Occipital lobe (tissue), 2 donors: ENCODE measurements around the gene RNF186. TPM values are rescaled to one million over a fixed set of nuclear protein-coding genes. Genes with fewer than 3 reads are reported as not detected.
"Not testable (repeated sequence)": the region's sequence is repeated elsewhere in the genome, so short reads cannot be mapped to it uniquely, and the experiment has no call there.

Source experiments
- DNase-seq: peaks from one replicate; lab custom pipeline; 2025; lab: John Stamatoyannopoulos, UW
- total RNA-seq: library from RNA; depleted of rRNA; stranded (reverse); fragments of >200 nt; gene quantifications from one replicate; pipeline ENCODE4 v1.2.3, GENCODE V29; 2014

Gene RNF186
- total RNA-seq, result not detected

- DNase-seq, result no peak
Measured at GRCh38 chr1:19814681-19815503, at the start of gene RNF186. Gene RNF186 (minus strand): TSS chr1:19815283. CDS start chr1:19815101, 182 bp downstream.

- no peak for DNase-seq
Measured at GRCh38 chr1:19864570-19865160, 49.6 kb upstream of the RNF186 start.

GRCh38 chr1:19862944-19863343 is 47.9 kb upstream of the RNF186 start:
- DNase-seq, result no peak

DNA sequence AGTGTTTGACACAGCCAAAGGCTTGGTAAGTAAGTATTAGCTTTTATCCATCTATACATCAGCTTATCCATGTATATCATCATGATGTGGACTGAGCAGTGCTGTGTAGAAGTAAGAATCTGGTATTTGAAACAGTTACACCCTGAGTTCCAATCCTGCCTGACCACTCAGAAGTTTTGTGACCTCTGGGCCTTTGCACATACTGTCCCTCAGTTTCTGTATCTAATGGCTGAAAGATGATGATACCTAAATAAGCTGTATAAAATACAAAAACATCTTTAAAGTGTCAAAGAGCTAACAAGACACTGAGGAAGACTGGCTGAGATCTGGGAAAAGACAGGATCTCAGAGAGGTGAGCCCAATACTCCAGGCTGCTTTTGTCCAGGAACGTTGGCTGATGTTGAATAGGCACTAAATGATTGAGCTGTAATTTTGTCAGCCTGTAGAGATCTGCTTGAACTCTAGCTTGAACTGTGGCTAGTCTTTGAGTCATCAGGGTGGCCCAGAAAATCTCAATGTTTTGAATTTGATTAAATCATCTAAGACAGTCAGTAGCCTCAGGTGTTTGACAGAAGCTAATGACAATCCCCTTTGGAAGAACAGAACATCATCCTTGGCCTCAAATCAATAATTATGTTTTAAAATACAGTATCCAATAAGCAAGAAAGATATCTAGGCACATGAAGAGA is 46.9 kb upstream of the RNF186 start:
- DNase-seq, result no peak

DNA sequence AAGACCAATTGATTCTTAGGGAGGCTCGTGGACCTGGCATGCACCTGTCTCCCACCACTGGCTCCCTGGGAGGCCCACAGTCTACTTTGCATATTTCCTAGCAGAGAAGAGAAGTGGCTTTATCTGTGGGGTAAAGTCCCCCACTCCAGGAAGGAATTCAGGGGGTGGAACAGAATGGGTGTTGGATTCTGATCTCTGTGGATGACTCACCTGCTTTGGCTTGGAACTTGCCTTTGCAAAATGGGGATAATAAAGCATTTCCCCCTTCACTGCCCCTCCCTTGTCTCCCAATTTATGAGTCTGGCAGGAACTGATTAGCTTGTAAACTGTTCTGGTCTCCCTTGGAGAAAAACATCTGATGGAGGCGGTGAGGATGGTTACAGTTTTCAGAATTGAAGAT is 46.0 kb upstream of the RNF186 start:
- DNase-seq, result no peak

DNA sequence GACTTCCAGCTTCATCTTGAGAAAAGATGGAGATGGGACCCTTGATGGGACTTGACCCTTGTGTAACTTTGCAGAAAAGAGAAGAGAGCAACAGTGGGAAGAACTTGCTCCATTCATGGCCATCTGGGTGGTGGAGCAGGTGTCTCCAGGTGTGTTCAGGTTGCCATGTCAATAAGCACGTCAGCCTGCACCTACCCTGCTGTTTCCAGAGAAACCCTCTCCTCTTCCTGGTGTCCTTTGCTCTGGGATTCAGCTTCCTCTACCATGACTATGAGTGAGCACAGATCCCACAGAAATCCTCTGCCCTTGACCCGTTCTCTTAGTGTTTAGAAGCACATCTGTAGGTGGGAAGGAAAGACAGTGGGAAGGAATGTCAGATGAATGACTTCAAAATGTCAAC is 45.3 kb upstream of the RNF186 start:
- no peak for DNase-seq

GRCh38 chr1:19859876-19860275 is 44.8 kb upstream of the RNF186 start:
- DNase-seq, result no peak

DNA sequence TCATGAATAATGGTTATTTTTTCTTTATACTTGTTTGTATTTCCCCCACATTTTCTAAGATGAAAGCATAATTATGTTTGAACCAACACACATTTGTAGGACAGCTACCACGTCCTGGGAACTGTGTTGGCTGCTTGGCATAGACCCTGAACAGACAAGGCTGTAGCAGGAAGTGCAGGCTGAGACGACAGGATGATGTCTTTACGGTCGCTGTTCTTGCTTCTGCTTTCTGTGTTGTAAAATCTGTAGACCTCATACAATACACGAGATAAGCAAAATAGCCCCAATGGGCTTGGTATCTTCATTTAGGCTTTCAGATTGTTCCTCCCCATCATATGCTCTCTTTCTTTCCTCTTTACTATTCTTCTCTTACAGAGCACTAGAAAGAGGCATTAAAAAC is 43.8 kb upstream of the RNF186 start:
- DNase-seq, result no peak

GRCh38 chr1:19854866-19855265 is 39.8 kb upstream of the RNF186 start:
- no peak for DNase-seq

DNA sequence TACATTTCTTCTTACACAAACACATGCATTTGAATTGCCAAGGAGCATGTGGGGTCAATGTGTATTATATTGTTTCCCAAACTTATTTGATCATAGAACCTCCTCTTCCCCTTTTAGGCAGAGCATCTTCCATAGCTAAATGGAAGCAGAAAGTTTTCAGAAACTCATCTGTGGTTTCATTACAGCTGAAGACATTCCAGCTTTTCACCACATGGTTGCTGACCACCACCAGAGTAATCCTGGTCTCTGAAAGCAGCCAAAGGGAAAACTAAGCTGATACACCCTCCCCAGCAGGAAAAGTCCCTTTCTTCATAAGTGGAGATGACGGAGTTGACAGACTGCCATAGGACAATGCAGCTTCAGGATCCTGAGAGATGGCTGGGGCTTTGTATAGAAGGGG is 37.0 kb upstream of the RNF186 start:
- no peak for DNase-seq

GRCh38 chr1:19850214-19850613 is 35.1 kb upstream of the RNF186 start:
- no peak for DNase-seq

DNA sequence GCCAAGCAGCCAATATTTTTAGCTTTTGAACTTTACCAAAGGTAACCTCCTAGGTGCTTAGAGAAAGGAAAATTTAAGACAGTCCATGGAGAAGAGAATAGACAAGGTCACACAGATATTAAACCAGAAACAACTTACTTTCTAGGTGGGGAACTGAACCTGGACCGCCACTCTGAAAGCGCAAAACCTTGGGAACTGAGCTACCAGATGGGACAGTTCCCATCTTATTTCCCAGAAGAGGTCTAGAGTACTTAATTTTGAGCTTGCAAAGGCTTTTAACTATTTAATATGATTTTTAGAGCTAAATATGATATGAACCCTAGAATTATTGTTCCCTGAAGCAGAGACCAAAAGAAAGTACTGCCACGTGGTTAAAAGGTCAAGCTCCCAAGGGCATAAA is 34.2 kb upstream of the RNF186 start:
- DNase-seq, result not testable (repeated sequence)

DNA sequence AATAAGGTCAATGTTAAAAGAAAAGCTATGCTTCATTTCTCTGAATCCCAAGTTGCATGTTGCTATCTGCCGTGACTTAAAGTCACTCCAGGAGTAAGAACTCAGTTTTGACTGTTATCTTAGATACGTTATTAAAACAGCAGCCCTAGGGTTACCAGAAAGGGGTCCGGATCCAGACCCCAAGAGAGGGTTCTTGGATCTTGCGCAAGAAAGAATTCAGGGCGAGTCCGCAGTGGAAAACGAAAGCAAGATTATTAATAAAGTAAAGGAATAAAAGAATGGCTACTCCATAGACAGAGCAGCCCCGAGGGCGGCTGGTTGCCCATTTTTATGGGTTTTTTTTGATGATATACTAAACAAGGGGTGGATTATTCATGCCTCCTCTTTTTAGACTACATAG is 32.3 kb upstream of the RNF186 start:
- DNase-seq, result not testable (repeated sequence)

DNA sequence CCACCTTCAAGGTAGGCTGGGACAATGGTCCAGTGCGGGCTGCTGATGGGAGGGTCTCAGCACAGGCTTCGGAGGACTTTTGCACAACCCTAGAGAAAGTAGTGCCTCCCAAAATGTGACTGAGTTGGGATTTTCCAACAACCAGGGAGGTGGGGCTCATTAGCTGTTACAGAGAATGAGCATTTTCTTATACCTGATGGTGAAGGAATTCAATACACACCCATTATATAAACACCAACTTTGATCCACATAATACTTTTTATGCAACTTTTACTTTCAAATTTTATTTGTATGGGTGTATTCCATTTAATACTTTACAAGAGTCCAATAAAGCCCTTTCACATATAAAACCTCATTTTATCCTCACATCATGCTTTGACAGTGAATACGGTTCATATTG is 31.3 kb upstream of the RNF186 start:
- no peak for DNase-seq

DNA sequence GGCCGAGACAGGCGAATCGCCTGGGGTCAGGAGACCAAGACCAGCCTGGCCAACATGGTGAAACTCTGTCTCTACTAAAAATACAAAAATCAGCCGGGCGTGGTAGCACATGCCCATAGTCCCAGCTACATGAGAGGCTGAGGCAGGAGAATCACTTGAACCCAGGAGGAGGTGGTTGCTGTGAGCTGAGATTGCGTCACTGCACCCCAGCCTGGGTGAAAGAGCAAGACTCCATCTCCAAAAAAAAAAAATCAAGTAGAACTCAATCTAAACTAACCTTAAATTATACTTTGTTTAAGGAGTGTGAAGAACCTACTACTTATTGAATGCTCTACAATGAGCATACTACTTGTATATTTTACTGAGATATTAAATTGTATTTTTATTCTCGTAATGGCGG is 30.5 kb upstream of the RNF186 start:
- DNase-seq, result no peak

DNA sequence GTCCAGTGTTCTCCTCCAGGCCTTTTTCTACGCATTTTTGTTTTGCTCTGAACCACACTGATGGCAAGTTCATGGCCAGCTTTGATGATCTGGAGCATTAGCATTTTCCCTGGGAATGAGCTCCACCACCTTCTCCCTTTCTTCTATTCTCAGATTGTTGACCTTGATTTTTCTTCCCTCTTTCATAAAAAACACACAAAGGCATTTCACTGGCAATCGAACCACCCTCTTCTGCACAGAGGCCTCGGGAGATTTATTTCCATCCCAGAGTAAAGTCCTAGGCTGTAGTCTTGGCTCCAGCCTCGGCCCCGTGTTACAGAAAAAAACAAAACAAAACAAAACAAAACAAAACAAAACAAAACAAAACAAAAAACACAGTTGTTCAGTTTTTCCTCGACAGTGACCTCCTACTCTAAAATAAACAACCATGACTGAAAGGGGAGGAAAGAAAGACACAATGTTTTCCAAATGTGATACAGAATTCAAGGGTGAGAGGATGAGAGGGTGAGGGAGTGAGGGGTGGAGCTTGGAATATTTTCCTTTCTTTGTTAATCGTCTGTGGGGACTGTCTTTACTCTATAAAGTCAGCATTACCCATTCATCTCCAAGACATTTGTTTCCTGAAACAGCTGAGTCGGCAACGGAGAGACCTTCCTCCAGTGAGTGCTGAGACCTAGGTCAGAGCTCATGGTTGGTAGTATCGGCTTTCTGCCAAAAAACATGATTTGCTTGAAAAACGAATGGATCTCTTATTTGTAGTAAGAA is 29.8 kb upstream of the RNF186 start:
- DNase-seq, result no peak

- DNase-seq, result no peak
Measured at GRCh38 chr1:19840228-19840627, 25.1 kb upstream of the RNF186 start.

DNA sequence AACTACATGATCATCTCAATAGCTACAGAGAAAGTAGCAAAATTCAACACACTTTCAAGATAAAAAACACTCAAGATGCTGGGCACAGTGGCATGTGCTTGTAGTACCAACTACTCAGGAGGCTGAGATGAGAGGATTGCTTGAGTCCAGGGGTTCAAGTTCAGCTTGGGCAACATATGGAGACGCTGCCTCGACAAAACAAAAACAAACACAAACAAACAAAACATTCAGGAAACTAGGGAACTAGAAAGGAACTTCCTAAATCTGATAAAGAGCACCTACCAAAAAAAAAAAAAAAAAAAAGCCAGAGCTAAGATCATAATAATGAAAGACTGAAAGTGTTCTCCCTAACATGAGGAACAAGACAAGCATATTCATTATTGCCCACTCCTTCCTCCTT is 22.8 kb upstream of the RNF186 start:
- no peak for DNase-seq

GRCh38 chr1:19835578-19835977 is 20.5 kb upstream of the RNF186 start:
- DNase-seq, result no peak

DNA sequence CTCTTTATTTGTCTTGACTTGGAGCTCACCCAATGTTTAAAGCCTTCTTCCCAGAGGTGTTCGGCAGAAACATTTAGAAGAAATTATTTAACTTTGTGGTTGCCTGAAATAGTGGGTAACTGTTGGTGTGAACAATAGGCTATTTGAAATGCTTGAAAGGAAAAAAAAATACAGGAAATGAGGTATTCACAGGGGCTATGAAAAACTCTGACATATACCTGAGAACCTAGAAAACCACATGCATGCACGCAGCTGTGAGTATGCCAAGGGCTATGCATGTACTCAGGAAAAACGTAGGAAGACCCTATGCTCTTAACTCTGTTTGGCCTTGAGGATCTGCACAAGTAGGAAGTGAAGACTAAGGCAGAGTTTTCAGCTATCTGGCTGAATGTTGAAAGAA is 16.4 kb upstream of the RNF186 start:
- no peak for DNase-seq

GRCh38 chr1:19828546-19828945 is 13.5 kb upstream of the RNF186 start:
- no peak for DNase-seq

- DNase-seq, result no peak
Measured at GRCh38 chr1:19825298-19825697, 10.2 kb upstream of the RNF186 start.
